GM23338 (cell line): ENCODE data around the gene ABCF2. TPM values are rescaled to one million over a fixed set of nuclear protein-coding genes. Genes with fewer than 3 reads are reported as not detected.

Source experiments
- ATAC-seq: fragments of 200-7000 bp; cut with Tn5 transposase; 3 replicates; pipeline ENCODE4 v1.9.1; 2020
- DNase-seq: peaks from one replicate; pipeline ENCODE4 v3.0.0-alpha.2; 2015; ENCODE audit warnings: low spot score
- H2AFZ ChIP-seq: fragments of 200-600 bp; sonication (generic); 2 replicates; pipeline ENCODE4 v1.8.0; 2016; ENCODE audit warnings: antibody characterized with exemption, mild to moderate bottlenecking, moderate library complexity
- H3F3A ChIP-seq: fragments of 200-600 bp; sonication (generic); replicated peaks from 2 replicates; pipeline ENCODE4 v1.8.0; 2017; ENCODE audit warnings: antibody characterized with exemption, mixed run types, low read depth
- H3K27ac ChIP-seq: fragments of 200-600 bp; sonication (generic); 2 replicates; pipeline ENCODE4 v1.6.1; 2016; ENCODE audit warnings: low read depth
- H3K27me3 ChIP-seq: fragments of 200-600 bp; sonication (generic); 2 replicates; pipeline ENCODE4 v1.8.0; 2016; ENCODE audit warnings: mild to moderate bottlenecking, mixed run types, moderate library complexity; ENCODE audit not compliant: insufficient read depth
- H3K36me3 ChIP-seq: fragments of 200-600 bp; sonication (generic); 2 replicates; pipeline ENCODE4 v1.8.0; 2016; ENCODE audit warnings: mild to moderate bottlenecking; ENCODE audit not compliant: insufficient read depth
- H3K4me1 ChIP-seq: fragments of 200-600 bp; sonication (generic); 2 replicates; pipeline ENCODE4 v1.8.0; 2016; ENCODE audit warnings: mild to moderate bottlenecking, moderate library complexity; ENCODE audit not compliant: insufficient read depth
- H3K4me2 ChIP-seq: fragments of 200-600 bp; sonication (generic); 2 replicates; pipeline ENCODE4 v1.7.1; 2017; ENCODE audit warnings: mixed run types
- H3K4me3 ChIP-seq: fragments of 200-600 bp; sonication (generic); 2 replicates; pipeline ENCODE4 v1.6.1; 2016; ENCODE audit warnings: mixed run types
- H3K79me2 ChIP-seq: fragments of 200-600 bp; sonication (generic); replicated peaks from 2 replicates; pipeline ENCODE4 v1.8.0; 2017; ENCODE audit warnings: mild to moderate bottlenecking; ENCODE audit not compliant: insufficient read depth
- H3K9me2 ChIP-seq: fragments of 200-600 bp; sonication (generic); 2 replicates; pipeline ENCODE4 v1.8.0; 2017; ENCODE audit not compliant: insufficient read depth
- H4K20me1 ChIP-seq: fragments of 200-600 bp; sonication (generic); replicated peaks from 2 replicates; pipeline ENCODE4 v1.8.0; 2017; ENCODE audit warnings: mild to moderate bottlenecking; ENCODE audit not compliant: insufficient read depth
- H3K27ac Mint-ChIP-seq: 2 replicates; pipeline ENCODE4 v1.8.0; 2020; ENCODE audit warnings: inconsistent platforms, mild to moderate bottlenecking, moderate library complexity, mixed read lengths
- H3K27me3 Mint-ChIP-seq: 3 replicates; pipeline ENCODE4 v1.8.0; 2022; ENCODE audit warnings: low read depth, mild to moderate bottlenecking, moderate library complexity, mixed read lengths, inconsistent platforms; ENCODE audit not compliant: insufficient read depth, poor library complexity
- H3K36me3 Mint-ChIP-seq: 3 replicates; pipeline ENCODE4 v1.8.0; 2021; ENCODE audit warnings: low read depth, mild to moderate bottlenecking, inconsistent platforms, moderate library complexity, mixed read lengths
- H3K4me1 Mint-ChIP-seq: 3 replicates; pipeline ENCODE4 v1.8.0; 2020; ENCODE audit warnings: mild to moderate bottlenecking, inconsistent platforms, mixed read lengths
- H3K4me3 Mint-ChIP-seq: 3 replicates; pipeline ENCODE4 v1.8.0; 2021; ENCODE audit warnings: moderate library complexity, mild to moderate bottlenecking, inconsistent platforms, mixed read lengths
- H3K9me3 Mint-ChIP-seq: 3 replicates; pipeline ENCODE4 v1.8.0; 2020; ENCODE audit warnings: moderate library complexity, mild to moderate bottlenecking, inconsistent platforms, mixed read lengths
- CREB1 ChIP-seq: fragments of 250-450 bp; sonication (Bioruptor Pico); IDR thresholded peaks from 2 replicates; pipeline ENCODE4 v1.5.0; 2020; ENCODE audit warnings: low read depth, mild to moderate bottlenecking, moderate library complexity
- EZH2 ChIP-seq: fragments of 200-600 bp; sonication (generic); IDR thresholded peaks from one replicate; pipeline ENCODE4 v1.8.0; 2017; ENCODE audit warnings: antibody characterized with exemption, mild to moderate bottlenecking, low read depth; ENCODE audit not compliant: unreplicated experiment
- EZH2phosphoT487 ChIP-seq: fragments of 200-600 bp; sonication (generic); IDR thresholded peaks from one replicate; pipeline ENCODE4 v1.8.1; 2018; ENCODE audit warnings: antibody characterized with exemption; ENCODE audit not compliant: unreplicated experiment
- JUNB ChIP-seq: IDR thresholded peaks from one replicate; pipeline ENCODE4 v1.6.1; 2016; ENCODE audit warnings: antibody characterized with exemption; ENCODE audit not compliant: unreplicated experiment
- NANOG ChIP-seq: IDR thresholded peaks from 2 replicates; pipeline ENCODE4 v1.6.1; 2016; ENCODE audit warnings: antibody characterized with exemption, borderline replicate concordance
- POLR2AphosphoS5 ChIP-seq: IDR thresholded peaks from 2 replicates; pipeline ENCODE4 v1.6.1; 2016; ENCODE audit warnings: antibody characterized with exemption, low read depth
- STAT1 ChIP-seq: IDR thresholded peaks from one replicate; pipeline ENCODE4 v1.6.1; 2016; ENCODE audit warnings: antibody characterized with exemption; ENCODE audit not compliant: unreplicated experiment
- ZNF114 ChIP-seq: fragments of 250-450 bp; sonication (Bioruptor Pico); IDR thresholded peaks from 2 replicates; pipeline ENCODE4 v1.5.0; 2020; ENCODE audit warnings: mild to moderate bottlenecking, moderate library complexity
- ZNF331 ChIP-seq: fragments of 250-450 bp; sonication (Bioruptor Pico); IDR thresholded peaks from 2 replicates; pipeline ENCODE4 v1.5.0; 2020; ENCODE audit warnings: low read depth, mild to moderate bottlenecking, moderate library complexity
- polyA plus RNA-seq: library from polyadenylated mRNA; unstranded; fragments of >200 nt; fragmentation: Nextera tagmentation; extraction: Ambion mirVana; gene quantifications from 2 replicates; pipeline ENCODE4 v1.2.1, GENCODE V29; 2016
- total RNA-seq: library from RNA; depleted of rRNA; stranded (reverse); fragments of >200 nt; shearing (Covaris generic); gene quantifications from 2 replicates; pipeline ENCODE4 v1.2.3, GENCODE V29; 2014
- TF ChIP-seq, protein P1 (sequence below): IDR thresholded peaks from 2 replicates; pipeline ENCODE4 v1.6.1; 2016; ENCODE audit warnings: antibody characterized with exemption
- TF ChIP-seq, protein P2 (sequence below): fragments of 250-450 bp; sonication (Bioruptor Pico); IDR thresholded peaks from 2 replicates; pipeline ENCODE4 v1.5.0; 2020; ENCODE audit warnings: mild to moderate bottlenecking, moderate library complexity
- TF ChIP-seq, protein P3 (sequence below): IDR thresholded peaks from one replicate; pipeline ENCODE4 v1.6.1; 2018; ENCODE audit warnings: antibody characterized with exemption; ENCODE audit not compliant: unreplicated experiment
- TF ChIP-seq, protein P4 (sequence below), 2 experiments: fragments of 200-600 bp in 1 of 2; sonication (generic) in 1 of 2; conservative IDR thresholded peaks; 2 replicates each; pipeline versions ENCODE4 v1.5.1 to v1.6.1; 2016 to 2017; ENCODE audit warnings: antibody characterized with exemption in 2 of 2, low read depth in 2 of 2, mild to moderate bottlenecking in 2 of 2, moderate library complexity in 1 of 2

The ABCF2 gene
- total and polyA plus RNA-seq, 2 experiments from 2014 or later, result 18.7 to 58.7 TPM

DNA sequence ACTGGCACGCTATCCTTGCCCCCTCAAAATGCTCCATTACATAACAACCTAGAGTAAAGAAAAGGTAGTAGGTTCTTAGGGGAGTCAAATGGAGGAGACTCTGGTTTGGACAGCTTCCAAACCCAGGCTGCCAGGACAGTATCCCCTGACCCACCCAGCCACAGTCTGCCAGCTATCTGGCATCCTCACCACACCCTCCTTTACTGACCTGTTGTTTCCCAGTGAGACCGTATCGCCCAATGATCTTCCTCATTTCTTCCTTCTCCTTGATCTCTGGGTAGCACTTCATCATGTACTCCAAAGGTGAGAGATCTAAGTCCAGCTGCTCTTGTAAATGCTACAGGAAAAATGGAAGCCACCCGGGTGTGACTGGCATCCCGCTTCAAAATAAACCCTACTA lies 11.6 kb downstream of the ABCF2 start:
- Histone ChIP-seq H4K20me1 (peaks cover 3% of the 10 kb centered on the region; the same call in 1 of the 2 replicates), H3F3A (no peaks in the 10 kb centered on the region), H2AFZ (no peak overlapping the region), H3K79me2 (no peaks in the 10 kb centered on the region), H3K27ac (no peak overlapping the region), H3K9me2 (no peaks in the 10 kb centered on the region), H3K36me3 (peaks cover 39% of the 10 kb centered on the region), H3K4me3 (no peak overlapping the region), H3K27me3 (no peaks in the 10 kb centered on the region), H3K4me1 (peaks cover 7% of the 10 kb centered on the region), H3K4me2 (no peak overlapping the region)
- DNase-seq (no peak), ATAC-seq (no peak)
- no peak overlapping the region for H3K4me3 Mint-ChIP-seq
- no peaks in the 10 kb centered on the region for H3K9me3 Mint-ChIP-seq
- H3K27me3 Mint-ChIP-seq, result peaks cover 11% of the 10 kb centered on the region
- peaks cover 77% of the 10 kb centered on the region for H3K36me3 Mint-ChIP-seq
- H3K4me1 Mint-ChIP-seq, result peaks cover 8% of the 10 kb centered on the region
- no peak overlapping the region for H3K27ac Mint-ChIP-seq
- no peak for TF ChIP-seq ZNF331 (CRISPR knock-in tag)
- TF ChIP-seq STAT1, result no peak
- no peak for TF ChIP-seq NANOG
- TF ChIP-seq, protein P1, sequence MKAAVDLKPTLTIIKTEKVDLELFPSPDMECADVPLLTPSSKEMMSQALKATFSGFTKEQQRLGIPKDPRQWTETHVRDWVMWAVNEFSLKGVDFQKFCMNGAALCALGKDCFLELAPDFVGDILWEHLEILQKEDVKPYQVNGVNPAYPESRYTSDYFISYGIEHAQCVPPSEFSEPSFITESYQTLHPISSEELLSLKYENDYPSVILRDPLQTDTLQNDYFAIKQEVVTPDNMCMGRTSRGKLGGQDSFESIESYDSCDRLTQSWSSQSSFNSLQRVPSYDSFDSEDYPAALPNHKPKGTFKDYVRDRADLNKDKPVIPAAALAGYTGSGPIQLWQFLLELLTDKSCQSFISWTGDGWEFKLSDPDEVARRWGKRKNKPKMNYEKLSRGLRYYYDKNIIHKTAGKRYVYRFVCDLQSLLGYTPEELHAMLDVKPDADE, result no peak
- TF ChIP-seq EZH2, result no peak
- TF ChIP-seq, protein P2, sequence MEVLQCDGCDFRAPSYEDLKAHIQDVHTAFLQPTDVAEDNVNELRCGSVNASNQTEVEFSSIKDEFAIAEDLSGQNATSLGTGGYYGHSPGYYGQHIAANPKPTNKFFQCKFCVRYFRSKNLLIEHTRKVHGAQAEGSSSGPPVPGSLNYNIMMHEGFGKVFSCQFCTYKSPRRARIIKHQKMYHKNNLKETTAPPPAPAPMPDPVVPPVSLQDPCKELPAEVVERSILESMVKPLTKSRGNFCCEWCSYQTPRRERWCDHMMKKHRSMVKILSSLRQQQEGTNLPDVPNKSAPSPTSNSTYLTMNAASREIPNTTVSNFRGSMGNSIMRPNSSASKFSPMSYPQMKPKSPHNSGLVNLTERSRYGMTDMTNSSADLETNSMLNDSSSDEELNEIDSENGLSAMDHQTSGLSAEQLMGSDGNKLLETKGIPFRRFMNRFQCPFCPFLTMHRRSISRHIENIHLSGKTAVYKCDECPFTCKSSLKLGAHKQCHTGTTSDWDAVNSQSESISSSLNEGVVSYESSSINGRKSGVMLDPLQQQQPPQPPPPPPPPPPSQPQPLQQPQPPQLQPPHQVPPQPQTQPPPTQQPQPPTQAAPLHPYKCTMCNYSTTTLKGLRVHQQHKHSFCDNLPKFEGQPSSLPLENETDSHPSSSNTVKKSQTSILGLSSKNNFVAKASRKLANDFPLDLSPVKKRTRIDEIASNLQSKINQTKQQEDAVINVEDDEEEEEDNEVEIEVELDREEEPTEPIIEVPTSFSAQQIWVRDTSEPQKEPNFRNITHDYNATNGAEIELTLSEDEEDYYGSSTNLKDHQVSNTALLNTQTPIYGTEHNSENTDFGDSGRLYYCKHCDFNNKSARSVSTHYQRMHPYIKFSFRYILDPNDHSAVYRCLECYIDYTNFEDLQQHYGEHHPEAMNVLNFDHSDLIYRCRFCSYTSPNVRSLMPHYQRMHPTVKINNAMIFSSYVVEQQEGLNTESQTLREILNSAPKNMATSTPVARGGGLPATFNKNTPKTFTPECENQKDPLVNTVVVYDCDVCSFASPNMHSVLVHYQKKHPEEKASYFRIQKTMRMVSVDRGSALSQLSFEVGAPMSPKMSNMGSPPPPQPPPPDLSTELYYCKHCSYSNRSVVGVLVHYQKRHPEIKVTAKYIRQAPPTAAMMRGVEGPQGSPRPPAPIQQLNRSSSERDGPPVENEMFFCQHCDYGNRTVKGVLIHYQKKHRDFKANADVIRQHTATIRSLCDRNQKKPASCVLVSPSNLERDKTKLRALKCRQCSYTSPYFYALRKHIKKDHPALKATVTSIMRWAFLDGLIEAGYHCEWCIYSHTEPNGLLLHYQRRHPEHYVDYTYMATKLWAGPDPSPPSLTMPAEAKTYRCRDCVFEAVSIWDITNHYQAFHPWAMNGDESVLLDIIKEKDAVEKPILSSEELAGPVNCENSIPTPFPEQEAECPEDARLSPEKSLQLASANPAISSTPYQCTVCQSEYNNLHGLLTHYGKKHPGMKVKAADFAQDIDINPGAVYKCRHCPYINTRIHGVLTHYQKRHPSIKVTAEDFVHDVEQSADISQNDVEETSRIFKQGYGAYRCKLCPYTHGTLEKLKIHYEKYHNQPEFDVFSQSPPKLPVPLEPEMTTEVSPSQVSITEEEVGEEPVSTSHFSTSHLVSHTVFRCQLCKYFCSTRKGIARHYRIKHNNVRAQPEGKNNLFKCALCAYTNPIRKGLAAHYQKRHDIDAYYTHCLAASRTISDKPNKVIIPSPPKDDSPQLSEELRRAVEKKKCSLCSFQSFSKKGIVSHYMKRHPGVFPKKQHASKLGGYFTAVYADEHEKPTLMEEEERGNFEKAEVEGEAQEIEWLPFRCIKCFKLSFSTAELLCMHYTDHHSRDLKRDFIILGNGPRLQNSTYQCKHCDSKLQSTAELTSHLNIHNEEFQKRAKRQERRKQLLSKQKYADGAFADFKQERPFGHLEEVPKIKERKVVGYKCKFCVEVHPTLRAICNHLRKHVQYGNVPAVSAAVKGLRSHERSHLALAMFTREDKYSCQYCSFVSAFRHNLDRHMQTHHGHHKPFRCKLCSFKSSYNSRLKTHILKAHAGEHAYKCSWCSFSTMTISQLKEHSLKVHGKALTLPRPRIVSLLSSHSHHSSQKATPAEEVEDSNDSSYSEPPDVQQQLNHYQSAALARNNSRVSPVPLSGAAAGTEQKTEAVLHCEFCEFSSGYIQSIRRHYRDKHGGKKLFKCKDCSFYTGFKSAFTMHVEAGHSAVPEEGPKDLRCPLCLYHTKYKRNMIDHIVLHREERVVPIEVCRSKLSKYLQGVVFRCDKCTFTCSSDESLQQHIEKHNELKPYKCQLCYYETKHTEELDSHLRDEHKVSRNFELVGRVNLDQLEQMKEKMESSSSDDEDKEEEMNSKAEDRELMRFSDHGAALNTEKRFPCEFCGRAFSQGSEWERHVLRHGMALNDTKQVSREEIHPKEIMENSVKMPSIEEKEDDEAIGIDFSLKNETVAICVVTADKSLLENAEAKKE (CRISPR knock-in tag), result no peak
- no peak for TF ChIP-seq CREB1
- no peak for TF ChIP-seq ZNF114 (CRISPR knock-in tag)
- no peak for TF ChIP-seq EZH2phosphoT487
- no peak for TF ChIP-seq JUNB
- no peak for TF ChIP-seq POLR2AphosphoS5
- TF ChIP-seq, protein P3, sequence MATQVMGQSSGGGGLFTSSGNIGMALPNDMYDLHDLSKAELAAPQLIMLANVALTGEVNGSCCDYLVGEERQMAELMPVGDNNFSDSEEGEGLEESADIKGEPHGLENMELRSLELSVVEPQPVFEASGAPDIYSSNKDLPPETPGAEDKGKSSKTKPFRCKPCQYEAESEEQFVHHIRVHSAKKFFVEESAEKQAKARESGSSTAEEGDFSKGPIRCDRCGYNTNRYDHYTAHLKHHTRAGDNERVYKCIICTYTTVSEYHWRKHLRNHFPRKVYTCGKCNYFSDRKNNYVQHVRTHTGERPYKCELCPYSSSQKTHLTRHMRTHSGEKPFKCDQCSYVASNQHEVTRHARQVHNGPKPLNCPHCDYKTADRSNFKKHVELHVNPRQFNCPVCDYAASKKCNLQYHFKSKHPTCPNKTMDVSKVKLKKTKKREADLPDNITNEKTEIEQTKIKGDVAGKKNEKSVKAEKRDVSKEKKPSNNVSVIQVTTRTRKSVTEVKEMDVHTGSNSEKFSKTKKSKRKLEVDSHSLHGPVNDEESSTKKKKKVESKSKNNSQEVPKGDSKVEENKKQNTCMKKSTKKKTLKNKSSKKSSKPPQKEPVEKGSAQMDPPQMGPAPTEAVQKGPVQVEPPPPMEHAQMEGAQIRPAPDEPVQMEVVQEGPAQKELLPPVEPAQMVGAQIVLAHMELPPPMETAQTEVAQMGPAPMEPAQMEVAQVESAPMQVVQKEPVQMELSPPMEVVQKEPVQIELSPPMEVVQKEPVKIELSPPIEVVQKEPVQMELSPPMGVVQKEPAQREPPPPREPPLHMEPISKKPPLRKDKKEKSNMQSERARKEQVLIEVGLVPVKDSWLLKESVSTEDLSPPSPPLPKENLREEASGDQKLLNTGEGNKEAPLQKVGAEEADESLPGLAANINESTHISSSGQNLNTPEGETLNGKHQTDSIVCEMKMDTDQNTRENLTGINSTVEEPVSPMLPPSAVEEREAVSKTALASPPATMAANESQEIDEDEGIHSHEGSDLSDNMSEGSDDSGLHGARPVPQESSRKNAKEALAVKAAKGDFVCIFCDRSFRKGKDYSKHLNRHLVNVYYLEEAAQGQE, result no peak
- TF ChIP-seq, protein P4, sequence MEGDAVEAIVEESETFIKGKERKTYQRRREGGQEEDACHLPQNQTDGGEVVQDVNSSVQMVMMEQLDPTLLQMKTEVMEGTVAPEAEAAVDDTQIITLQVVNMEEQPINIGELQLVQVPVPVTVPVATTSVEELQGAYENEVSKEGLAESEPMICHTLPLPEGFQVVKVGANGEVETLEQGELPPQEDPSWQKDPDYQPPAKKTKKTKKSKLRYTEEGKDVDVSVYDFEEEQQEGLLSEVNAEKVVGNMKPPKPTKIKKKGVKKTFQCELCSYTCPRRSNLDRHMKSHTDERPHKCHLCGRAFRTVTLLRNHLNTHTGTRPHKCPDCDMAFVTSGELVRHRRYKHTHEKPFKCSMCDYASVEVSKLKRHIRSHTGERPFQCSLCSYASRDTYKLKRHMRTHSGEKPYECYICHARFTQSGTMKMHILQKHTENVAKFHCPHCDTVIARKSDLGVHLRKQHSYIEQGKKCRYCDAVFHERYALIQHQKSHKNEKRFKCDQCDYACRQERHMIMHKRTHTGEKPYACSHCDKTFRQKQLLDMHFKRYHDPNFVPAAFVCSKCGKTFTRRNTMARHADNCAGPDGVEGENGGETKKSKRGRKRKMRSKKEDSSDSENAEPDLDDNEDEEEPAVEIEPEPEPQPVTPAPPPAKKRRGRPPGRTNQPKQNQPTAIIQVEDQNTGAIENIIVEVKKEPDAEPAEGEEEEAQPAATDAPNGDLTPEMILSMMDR (conservative IDR thresholded peaks at IDR 0.05; ENCODE audit: low read depth in 2 of 2), result no peak
